Measurements from ENCODE around the gene CYP3A5. TPM values are rescaled to one million over a fixed set of nuclear protein-coding genes. Genes with fewer than 3 reads are reported as not detected.
"Not testable (repeated sequence)": the region's sequence is repeated elsewhere in the genome, so short reads cannot be mapped to it uniquely, and the experiment has no call there.

Gene CYP3A5
- total RNA-seq, 1 donor from 2014 or later: not detected

GRCh38 chr7:99674995-99675742, 4.6 kb downstream of the CYP3A5 start:
- Mint-ChIP-seq H3K4me1 (ENCODE audit: low read depth) (peaks cover 14% of the 10 kb centered on the region), H3K27me3 (ENCODE audit: insufficient read depth) (no peaks in the 10 kb centered on the region), H3K27ac (peak overlapping the region; percentile 61), H3K4me3 (no peak overlapping the region), H3K9me3 (no peaks in the 10 kb centered on the region), H3K36me3 (ENCODE audit: low read depth) (no peaks in the 10 kb centered on the region)
- intact Hi-C loops (cut with micrococcal nuclease): no loop called here
- DNase-seq (ENCODE audit: low spot score): no peak

- Mint-ChIP-seq H3K27me3 (ENCODE audit: insufficient read depth) (no peaks in the 10 kb centered on the region), H3K9me3 (no peaks in the 10 kb centered on the region), H3K4me3 (no peak overlapping the region), H3K36me3 (ENCODE audit: low read depth) (peaks cover 2% of the 10 kb centered on the region), H3K4me1 (ENCODE audit: low read depth) (peaks cover 14% of the 10 kb centered on the region), H3K27ac (no peak overlapping the region)
- no peak for DNase-seq (ENCODE audit: low spot score)
- intact Hi-C loops (cut with micrococcal nuclease): no loop called here
Observed at GRCh38 chr7:99672573-99672972, 7.2 kb downstream of the CYP3A5 start.

GRCh38 chr7:99669782-99670181, 10.0 kb downstream of the CYP3A5 start:
- DNase-seq (ENCODE audit: low spot score): no peak
- H3K36me3 Mint-ChIP-seq (ENCODE audit: low read depth): peaks cover 2% of the 10 kb centered on the region
- intact Hi-C loops (cut with micrococcal nuclease): no loop called here
- peaks cover 5% of the 10 kb centered on the region for H3K9me3 Mint-ChIP-seq
- H3K27ac Mint-ChIP-seq: no peak overlapping the region
- no peak overlapping the region for H3K4me3 Mint-ChIP-seq
- H3K27me3 Mint-ChIP-seq (ENCODE audit: insufficient read depth): no peaks in the 10 kb centered on the region
- peaks cover 11% of the 10 kb centered on the region for H3K4me1 Mint-ChIP-seq (ENCODE audit: low read depth)

- no peak overlapping the region for H3K4me3 Mint-ChIP-seq
- intact Hi-C loops (cut with micrococcal nuclease): no loop called here
- H3K9me3 Mint-ChIP-seq: peaks cover 5% of the 10 kb centered on the region
- peaks cover 9% of the 10 kb centered on the region for H3K4me1 Mint-ChIP-seq (ENCODE audit: low read depth)
- no peaks in the 10 kb centered on the region for H3K27me3 Mint-ChIP-seq (ENCODE audit: insufficient read depth)
- H3K27ac Mint-ChIP-seq: no peak overlapping the region
- DNase-seq (ENCODE audit: low spot score): no peak
- peaks cover 8% of the 10 kb centered on the region for H3K36me3 Mint-ChIP-seq (ENCODE audit: low read depth)
Observed at GRCh38 chr7:99668541-99668940, 11.3 kb downstream of the CYP3A5 start.

- no peaks in the 10 kb centered on the region for H3K27me3 Mint-ChIP-seq (ENCODE audit: insufficient read depth)
- H3K4me1 Mint-ChIP-seq (ENCODE audit: low read depth): peaks cover 9% of the 10 kb centered on the region
- H3K4me3 Mint-ChIP-seq: no peak overlapping the region
- no peak overlapping the region for H3K27ac Mint-ChIP-seq
- intact Hi-C loops (cut with micrococcal nuclease): no loop called here
- peaks cover 5% of the 10 kb centered on the region for H3K9me3 Mint-ChIP-seq
- H3K36me3 Mint-ChIP-seq (ENCODE audit: low read depth): peaks cover 10% of the 10 kb centered on the region
- DNase-seq (ENCODE audit: low spot score): no peak
Observed at GRCh38 chr7:99667179-99667578, 12.6 kb downstream of the CYP3A5 start.

- Mint-ChIP-seq H3K36me3 (ENCODE audit: low read depth) (peaks cover 10% of the 10 kb centered on the region), H3K27me3 (ENCODE audit: insufficient read depth) (no peaks in the 10 kb centered on the region), H3K4me1 (ENCODE audit: low read depth) (peaks cover 9% of the 10 kb centered on the region), H3K27ac (no peak overlapping the region), H3K9me3 (peaks cover 5% of the 10 kb centered on the region), H3K4me3 (no peak overlapping the region)
- intact Hi-C loops (cut with micrococcal nuclease): no loop called here
- DNase-seq (ENCODE audit: low spot score): no peak
Observed at GRCh38 chr7:99666013-99666395, 13.8 kb downstream of the CYP3A5 start.

GRCh38 chr7:99665312-99666012, 14.3 kb downstream of the CYP3A5 start:
- Mint-ChIP-seq H3K9me3 (peaks cover 5% of the 10 kb centered on the region), H3K36me3 (ENCODE audit: low read depth) (peaks cover 11% of the 10 kb centered on the region), H3K4me1 (ENCODE audit: low read depth) (peaks cover 9% of the 10 kb centered on the region), H3K27ac (no peak overlapping the region), H3K4me3 (no peak overlapping the region), H3K27me3 (ENCODE audit: insufficient read depth) (no peaks in the 10 kb centered on the region)
- intact Hi-C loops (cut with micrococcal nuclease): no loop called here
- DNase-seq (ENCODE audit: low spot score): no peak

GRCh38 chr7:99657879-99658278, 21.9 kb downstream of the CYP3A5 start:
- H3K4me1 Mint-ChIP-seq (ENCODE audit: low read depth); H3K4me3 Mint-ChIP-seq; H3K27me3 Mint-ChIP-seq (ENCODE audit: insufficient read depth); H3K9me3 Mint-ChIP-seq; intact Hi-C loops (cut with micrococcal nuclease); DNase-seq (ENCODE audit: low spot score); H3K27ac Mint-ChIP-seq; H3K36me3 Mint-ChIP-seq (ENCODE audit: low read depth): not testable (repeated sequence)

GRCh38 chr7:99654626-99655025, 25.2 kb downstream of the CYP3A5 start:
- H3K4me3 Mint-ChIP-seq; intact Hi-C loops (cut with micrococcal nuclease); DNase-seq (ENCODE audit: low spot score); H3K27me3 Mint-ChIP-seq (ENCODE audit: insufficient read depth); H3K9me3 Mint-ChIP-seq; H3K36me3 Mint-ChIP-seq (ENCODE audit: low read depth); H3K4me1 Mint-ChIP-seq (ENCODE audit: low read depth); H3K27ac Mint-ChIP-seq: not testable (repeated sequence)

GRCh38 chr7:99653754-99654153, 26.0 kb downstream of the CYP3A5 start:
- H3K9me3 Mint-ChIP-seq: peaks cover 6% of the 10 kb centered on the region
- intact Hi-C loops (cut with micrococcal nuclease): no loop called here
- H3K36me3 Mint-ChIP-seq (ENCODE audit: low read depth): peaks cover 1% of the 10 kb centered on the region
- no peaks in the 10 kb centered on the region for H3K4me1 Mint-ChIP-seq (ENCODE audit: low read depth)
- no peak overlapping the region for H3K4me3 Mint-ChIP-seq
- no peaks in the 10 kb centered on the region for H3K27me3 Mint-ChIP-seq (ENCODE audit: insufficient read depth)
- DNase-seq (ENCODE audit: low spot score): no peak
- no peak overlapping the region for H3K27ac Mint-ChIP-seq

GRCh38 chr7:99653269-99653668, 26.5 kb downstream of the CYP3A5 start:
- H3K9me3 Mint-ChIP-seq; intact Hi-C loops (cut with micrococcal nuclease); H3K27ac Mint-ChIP-seq; DNase-seq (ENCODE audit: low spot score); H3K27me3 Mint-ChIP-seq (ENCODE audit: insufficient read depth); H3K4me1 Mint-ChIP-seq (ENCODE audit: low read depth); H3K4me3 Mint-ChIP-seq; H3K36me3 Mint-ChIP-seq (ENCODE audit: low read depth): not testable (repeated sequence)

GRCh38 chr7:99652671-99653070, 27.1 kb downstream of the CYP3A5 start:
- Mint-ChIP-seq H3K27ac (no peak overlapping the region), H3K27me3 (ENCODE audit: insufficient read depth) (no peaks in the 10 kb centered on the region), H3K36me3 (ENCODE audit: low read depth) (peaks cover 7% of the 10 kb centered on the region), H3K4me1 (ENCODE audit: low read depth) (peaks cover 5% of the 10 kb centered on the region), H3K4me3 (no peak overlapping the region), H3K9me3 (peaks cover 6% of the 10 kb centered on the region)
- no peak for DNase-seq (ENCODE audit: low spot score)
- intact Hi-C loops (cut with micrococcal nuclease): no loop called here

GRCh38 chr7:99651290-99651689, 28.5 kb downstream of the CYP3A5 start:
- H3K27ac Mint-ChIP-seq: no peak overlapping the region
- intact Hi-C loops (cut with micrococcal nuclease): no loop called here
- H3K27me3 Mint-ChIP-seq (ENCODE audit: insufficient read depth): no peaks in the 10 kb centered on the region
- H3K4me1 Mint-ChIP-seq (ENCODE audit: low read depth): peaks cover 5% of the 10 kb centered on the region
- DNase-seq (ENCODE audit: low spot score): no peak
- no peak overlapping the region for H3K4me3 Mint-ChIP-seq
- peaks cover 6% of the 10 kb centered on the region for H3K9me3 Mint-ChIP-seq
- H3K36me3 Mint-ChIP-seq (ENCODE audit: low read depth): peaks cover 11% of the 10 kb centered on the region
